Ishikawa (cell line): ENCODE measurements around the gene SHISAL1.

Experiments used
- EP300 ChIP-seq: IDR thresholded peaks from 2 replicates; pipeline ENCODE4 v1.6.1; 2012; ENCODE audit warnings: borderline replicate concordance
- TEAD4 ChIP-seq: IDR thresholded peaks from 2 replicates; pipeline ENCODE4 v1.6.1; 2012

DNA sequence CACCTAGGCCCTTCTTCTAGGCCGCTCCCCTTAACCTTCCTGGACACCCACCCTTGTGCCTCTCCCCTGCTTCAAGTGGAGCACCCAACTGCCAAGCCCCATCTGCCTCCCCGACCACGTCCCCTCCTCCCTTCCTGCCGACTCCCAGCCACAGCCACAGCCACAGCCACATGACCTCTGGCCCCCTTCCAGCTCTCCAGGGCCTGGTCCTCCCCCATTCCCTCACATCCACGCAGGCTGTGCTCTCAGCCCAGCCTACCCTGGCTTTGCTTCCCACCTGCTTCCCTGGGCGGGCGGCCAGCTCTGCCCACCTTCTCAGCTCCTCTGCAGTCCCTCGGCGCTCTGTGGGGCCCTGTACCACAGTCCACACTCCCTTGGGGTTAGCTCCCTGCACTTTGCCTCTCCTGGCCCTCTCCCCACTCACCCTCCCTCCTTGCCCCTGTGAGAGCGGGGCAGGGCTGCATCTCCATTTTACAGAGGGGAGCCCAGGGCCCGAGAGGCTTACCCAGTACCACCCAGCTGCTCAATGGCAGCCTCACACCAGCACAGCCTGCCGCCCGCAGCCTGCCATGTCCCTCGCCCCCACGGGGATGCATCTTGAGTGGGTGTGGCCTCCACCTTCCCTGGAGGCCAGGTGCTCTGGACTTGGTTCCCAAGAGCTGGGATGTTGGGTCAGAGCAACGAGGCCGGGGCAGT, 111.7 kb downstream of the SHISAL1 start:
- no peak for TF ChIP-seq EP300
- no peak for TF ChIP-seq TEAD4
